HG02588 (cell line): ENCODE results near the gene PALM3.
"Not testable (repeated sequence)": the region's sequence is repeated elsewhere in the genome, so short reads cannot be mapped to it uniquely, and the experiment has no call there.

Source experiments
- ATAC-seq: cut with Tn5 transposase; IDR thresholded peaks from one replicate; pipeline ENCODE4 v1.9.1; 2021; ENCODE audit warnings: mild to moderate bottlenecking, moderate library complexity; ENCODE audit not compliant: unreplicated experiment

Gene PALM3

GRCh38 chr19:14035159-14035558 is 26.7 kb downstream of the PALM3 start:
- ATAC-seq = not testable (repeated sequence)

GRCh38 chr19:14033946-14034345 is 27.9 kb downstream of the PALM3 start:
- no peak for ATAC-seq

- ATAC-seq = peak; percentile 51
Observed at GRCh38 chr19:14031719-14032480, 30.0 kb downstream of the PALM3 start, which contains the start of gene IL27RA. IL27RA (plus strand) TSS chr19:14031762; CDS start chr19:14031873, 111 bp downstream.

GRCh38 chr19:14030997-14031718 is 30.7 kb downstream of the PALM3 start:
- ATAC-seq = no peak

- no peak for ATAC-seq
Observed at GRCh38 chr19:14028901-14029300, 33.0 kb downstream of the PALM3 start.

GRCh38 chr19:14027856-14028450 is 33.9 kb downstream of the PALM3 start, which contains the start of gene RLN3:
RLN3 (plus strand) TSS chr19:14028148; CDS start chr19:14028205, 57 bp downstream.
- ATAC-seq = no peak

- ATAC-seq = not testable (repeated sequence)
Observed at GRCh38 chr19:14026652-14027192, 35.2 kb downstream of the PALM3 start.

GRCh38 chr19:14023404-14024235 is 38.3 kb downstream of the PALM3 start:
- no peak for ATAC-seq

- ATAC-seq = no peak
Observed at GRCh38 chr19:14022469-14022868, 39.4 kb downstream of the PALM3 start.

- no peak for ATAC-seq
Observed at GRCh38 chr19:14021474-14021873, 40.4 kb downstream of the PALM3 start.

- not testable (repeated sequence) for ATAC-seq
Observed at GRCh38 chr19:14019739-14020138, 42.1 kb downstream of the PALM3 start.

GRCh38 chr19:14019100-14019499 is 42.8 kb downstream of the PALM3 start:
- no peak for ATAC-seq

- peak; percentile 78 for ATAC-seq
Observed at GRCh38 chr19:14015524-14016035, 46.3 kb downstream of the PALM3 start.

- no peak for ATAC-seq
Observed at GRCh38 chr19:14012378-14012915, 49.4 kb downstream of the PALM3 start.

- ATAC-seq = peak; percentile 35
Observed at GRCh38 chr19:14006766-14007562, 54.9 kb downstream of the PALM3 start.

GRCh38 chr19:14006085-14006765 is 55.7 kb downstream of the PALM3 start, which contains the start of gene RFX1:
RFX1 (minus strand) TSS chr19:14006320; CDS start chr19:13993843, 12,477 bp downstream.
- ATAC-seq = peak; percentile 68

GRCh38 chr19:14005349-14006084 is 56.4 kb downstream of the PALM3 start:
- peak; percentile 42 for ATAC-seq
